Mucosa of stomach (tissue), 1 donor: ENCODE data around the gene SLC5A11.
"Not testable (repeated sequence)": the region's sequence is repeated elsewhere in the genome, so short reads cannot be mapped to it uniquely, and the experiment has no call there.

Source experiments
- H3K27me3 ChIP-seq: one replicate; pipeline ENCODE4 v1.7.0; 2013; ENCODE audit warnings: mild to moderate bottlenecking, low read length; ENCODE audit not compliant: control insufficient read depth, insufficient read depth
- H3K36me3 ChIP-seq: one replicate; pipeline ENCODE4 v1.7.0; 2013; ENCODE audit warnings: low read length; ENCODE audit not compliant: control insufficient read depth, insufficient read depth
- H3K4me1 ChIP-seq: one replicate; pipeline ENCODE4 v1.7.0; 2013; ENCODE audit warnings: mild to moderate bottlenecking, low read length; ENCODE audit not compliant: control insufficient read depth, insufficient read depth
- H3K4me3 ChIP-seq: one replicate; pipeline ENCODE4 v1.7.0; 2013; ENCODE audit warnings: low read length
- H3K9ac ChIP-seq: one replicate; pipeline ENCODE4 v1.7.0; 2013; ENCODE audit warnings: mild to moderate bottlenecking, low read length, moderate library complexity
- H3K9me3 ChIP-seq: one replicate; pipeline ENCODE4 v1.7.0; 2013; ENCODE audit warnings: mild to moderate bottlenecking, low read length, moderate library complexity; ENCODE audit not compliant: control insufficient read depth
- donor health status: Pancreatic carcinoma.

Gene SLC5A11

GRCh38 chr16:24873028-24873427 is 27.3 kb downstream of the SLC5A11 start:
- Histone ChIP-seq H3K9me3 (no peaks in the 10 kb centered on the region), H3K27me3 (peaks cover 4% of the 10 kb centered on the region), H3K4me1 (no peaks in the 10 kb centered on the region), H3K4me3 (no peak overlapping the region), H3K36me3 (no peaks in the 10 kb centered on the region), H3K9ac (no peak overlapping the region)

- H3K4me1 ChIP-seq: no peaks in the 10 kb centered on the region
- no peak overlapping the region for H3K9ac ChIP-seq
- no peaks in the 10 kb centered on the region for H3K9me3 ChIP-seq
Measured at GRCh38 chr16:24875466-24875865, 29.7 kb downstream of the SLC5A11 start.

GRCh38 chr16:24876231-24876630 is 30.5 kb downstream of the SLC5A11 start:
- H3K9ac ChIP-seq: no peak overlapping the region

More at GRCh38 chr16:24875466-24875865, 29.7 kb downstream of the SLC5A11 start:
- peaks cover 4% of the 10 kb centered on the region for H3K27me3 ChIP-seq
- no peak overlapping the region for H3K4me3 ChIP-seq
- H3K36me3 ChIP-seq: no peaks in the 10 kb centered on the region

GRCh38 chr16:24879684-24880083 is 33.9 kb downstream of the SLC5A11 start:
- Histone ChIP-seq H3K27me3 (no peaks in the 10 kb centered on the region), H3K9ac (no peak overlapping the region)

More at GRCh38 chr16:24876231-24876630, 30.5 kb downstream of the SLC5A11 start:
- no peaks in the 10 kb centered on the region for H3K36me3 ChIP-seq
- H3K9me3 ChIP-seq: no peaks in the 10 kb centered on the region
- H3K27me3 ChIP-seq: peaks cover 4% of the 10 kb centered on the region
- no peak overlapping the region for H3K4me3 ChIP-seq
- H3K4me1 ChIP-seq: no peaks in the 10 kb centered on the region

GRCh38 chr16:24883714-24884151 is 38.0 kb downstream of the SLC5A11 start:
- Histone ChIP-seq H3K9ac (no peak overlapping the region), H3K36me3 (no peaks in the 10 kb centered on the region), H3K9me3 (no peaks in the 10 kb centered on the region), H3K4me1 (no peaks in the 10 kb centered on the region), H3K27me3 (no peaks in the 10 kb centered on the region), H3K4me3 (no peak overlapping the region)

More at GRCh38 chr16:24879684-24880083, 33.9 kb downstream of the SLC5A11 start:
- no peak overlapping the region for H3K4me3 ChIP-seq
- no peaks in the 10 kb centered on the region for H3K9me3 ChIP-seq
- no peaks in the 10 kb centered on the region for H3K4me1 ChIP-seq
- no peaks in the 10 kb centered on the region for H3K36me3 ChIP-seq

DNA sequence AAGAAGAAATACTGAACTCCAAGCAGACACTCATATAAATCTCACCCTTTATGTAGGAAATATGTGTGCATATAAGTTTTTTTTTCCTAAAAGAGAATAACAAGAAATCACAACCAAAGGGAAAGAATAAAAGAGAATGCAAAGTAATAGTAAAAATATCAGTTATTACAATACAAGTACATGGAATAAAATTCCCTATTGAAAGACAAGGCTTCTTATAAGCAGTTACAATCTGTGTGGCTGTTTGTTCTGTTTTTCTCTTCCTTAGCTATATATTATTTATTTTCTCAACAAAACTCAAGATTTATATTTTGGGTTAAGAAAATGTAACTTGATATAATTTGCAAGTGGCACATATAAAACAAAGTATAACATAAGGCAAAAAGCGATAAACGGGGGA is 41.7 kb downstream of the SLC5A11 start:
- no peaks in the 10 kb centered on the region for H3K9me3 ChIP-seq
- no peaks in the 10 kb centered on the region for H3K36me3 ChIP-seq
- H3K4me1 ChIP-seq: no peaks in the 10 kb centered on the region
- no peaks in the 10 kb centered on the region for H3K27me3 ChIP-seq
- no peak overlapping the region for H3K4me3 ChIP-seq
- H3K9ac ChIP-seq: no peak overlapping the region

GRCh38 chr16:24890746-24891145 is 45.0 kb downstream of the SLC5A11 start:
- Histone ChIP-seq H3K9me3 (no peaks in the 10 kb centered on the region), H3K36me3 (no peaks in the 10 kb centered on the region)

GRCh38 chr16:24896439-24896838 is 50.7 kb downstream of the SLC5A11 start:
- Histone ChIP-seq H3K4me1 (no peaks in the 10 kb centered on the region), H3K9me3 (no peaks in the 10 kb centered on the region), H3K9ac (no peak overlapping the region), H3K36me3 (no peaks in the 10 kb centered on the region), H3K27me3 (no peaks in the 10 kb centered on the region), H3K4me3 (no peak overlapping the region)

More at GRCh38 chr16:24890746-24891145, 45.0 kb downstream of the SLC5A11 start:
- Histone ChIP-seq H3K9ac (no peak overlapping the region), H3K27me3 (no peaks in the 10 kb centered on the region), H3K4me1 (no peaks in the 10 kb centered on the region), H3K4me3 (no peak overlapping the region)

GRCh38 chr16:24897522-24897921 is 51.8 kb downstream of the SLC5A11 start:
- H3K36me3 ChIP-seq, H3K4me3 ChIP-seq, H3K9ac ChIP-seq, H3K27me3 ChIP-seq, H3K9me3 ChIP-seq, H3K4me1 ChIP-seq: not testable (repeated sequence)

- Histone ChIP-seq H3K9ac (no peak overlapping the region), H3K4me3 (no peak overlapping the region), H3K36me3 (no peaks in the 10 kb centered on the region)
Measured at GRCh38 chr16:24900230-24900629, 54.5 kb downstream of the SLC5A11 start.

DNA sequence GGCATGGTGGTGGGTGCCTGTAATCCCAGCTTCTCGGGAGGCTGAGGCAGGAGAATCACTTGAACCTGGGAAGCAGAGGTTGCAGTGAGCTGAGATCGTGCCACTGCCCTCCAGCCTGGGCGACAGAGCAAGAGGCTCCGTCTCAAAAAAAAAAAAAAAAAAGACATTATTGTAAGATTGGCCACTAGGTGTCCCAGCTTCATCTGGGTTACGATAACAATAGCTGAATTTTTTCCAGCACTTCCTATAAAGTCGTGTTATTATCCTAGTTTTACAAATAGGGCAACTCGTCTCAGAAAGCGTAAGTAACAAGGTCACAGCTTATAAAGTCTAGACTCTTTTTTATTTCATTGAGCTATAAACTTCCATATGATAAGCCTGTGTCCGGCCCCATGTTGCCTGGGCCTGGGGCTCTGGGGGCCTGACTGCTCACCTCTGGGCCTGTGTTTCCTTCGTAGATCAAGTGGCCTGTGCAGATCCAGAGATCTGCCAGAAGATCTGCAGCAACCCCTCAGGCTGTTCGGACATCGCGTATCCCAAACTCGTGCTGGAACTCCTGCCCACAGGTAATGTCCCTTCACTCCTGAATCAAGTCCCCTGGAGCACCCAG is 60.5 kb downstream of the SLC5A11 start:
- Histone ChIP-seq H3K4me3 (no peak overlapping the region), H3K27me3 (no peaks in the 10 kb centered on the region), H3K36me3 (no peaks in the 10 kb centered on the region), H3K9me3 (no peaks in the 10 kb centered on the region), H3K9ac (no peak overlapping the region), H3K4me1 (no peaks in the 10 kb centered on the region)

More at GRCh38 chr16:24900230-24900629, 54.5 kb downstream of the SLC5A11 start:
- Histone ChIP-seq H3K9me3 (no peaks in the 10 kb centered on the region), H3K27me3 (no peaks in the 10 kb centered on the region), H3K4me1 (no peaks in the 10 kb centered on the region)

- Histone ChIP-seq H3K4me3 (no peak overlapping the region), H3K9ac (no peak overlapping the region), H3K27me3 (no peaks in the 10 kb centered on the region), H3K4me1 (no peaks in the 10 kb centered on the region), H3K9me3 (no peaks in the 10 kb centered on the region), H3K36me3 (no peaks in the 10 kb centered on the region)
Measured at GRCh38 chr16:24906901-24907300, 61.1 kb downstream of the SLC5A11 start.

GRCh38 chr16:24908716-24909115 is 63.0 kb downstream of the SLC5A11 start:
- H3K36me3 ChIP-seq: no peaks in the 10 kb centered on the region
- no peaks in the 10 kb centered on the region for H3K27me3 ChIP-seq
- H3K9ac ChIP-seq: no peak overlapping the region
- H3K9me3 ChIP-seq: no peaks in the 10 kb centered on the region
- no peaks in the 10 kb centered on the region for H3K4me1 ChIP-seq
- no peak overlapping the region for H3K4me3 ChIP-seq
